Fibroblast of lung (primary cell): Measurements from ENCODE around the gene DNAJC19. TPM values are rescaled to one million over a fixed set of nuclear protein-coding genes. Genes with fewer than 3 reads are reported as not detected.
"Not testable (repeated sequence)": the region's sequence is repeated elsewhere in the genome, so short reads cannot be mapped to it uniquely, and the experiment has no call there.

ENCODE experiments used
- DNase-seq, 2 donors: peaks; one replicate each; pipeline versions ENCODE4 v3.0.0 to v3.0.0-alpha.2; 2010; ENCODE audit warnings: low read depth in 2 of 2
- H2AFZ ChIP-seq: 2 replicates; pipeline ENCODE4 v1.5.1; 2012; ENCODE audit warnings: low read length, control low read depth, inconsistent platforms
- H3K27ac ChIP-seq: 2 replicates; pipeline ENCODE4 v1.5.1; 2011; ENCODE audit warnings: low read length, control low read depth; ENCODE audit not compliant: insufficient read depth
- H3K27me3 ChIP-seq: 2 replicates; pipeline ENCODE4 v1.5.1; 2011; ENCODE audit warnings: mild to moderate bottlenecking, low read length; ENCODE audit not compliant: control insufficient read depth, insufficient read depth
- H3K36me3 ChIP-seq: 2 replicates; pipeline ENCODE4 v1.5.1; 2011; ENCODE audit warnings: low read length; ENCODE audit not compliant: control insufficient read depth, insufficient read depth
- H3K4me1 ChIP-seq: 2 replicates; pipeline ENCODE4 v1.5.1; 2011; ENCODE audit warnings: low read length; ENCODE audit not compliant: control insufficient read depth, insufficient read depth; ENCODE audit errors: extremely low read depth
- H3K4me2 ChIP-seq: 2 replicates; pipeline ENCODE4 v1.5.1; 2011; ENCODE audit warnings: low read length, control low read depth; ENCODE audit not compliant: insufficient read depth; ENCODE audit errors: extremely low read depth
- H3K4me3 ChIP-seq, 4 experiments: fragments of 200-600 bp in 1 of 4; sonication (generic) in 1 of 4; replicated peaks in 1 of 4; 2 replicates each; pipeline ENCODE4 v1.5.1; 2011 to 2016; ENCODE audit warnings: low read length in 4 of 4, low read depth in 3 of 4, mild to moderate bottlenecking in 3 of 4, control low read depth in 2 of 4, inconsistent platforms in 1 of 4, mixed read lengths in 1 of 4; ENCODE audit not compliant: insufficient read depth in 1 of 4; ENCODE audit errors: control extremely low read depth in 1 of 4
- H3K79me2 ChIP-seq: 2 replicates; pipeline ENCODE4 v1.5.1; 2012; ENCODE audit warnings: mild to moderate bottlenecking, low read length, inconsistent platforms; ENCODE audit not compliant: control insufficient read depth, insufficient read depth
- H3K9ac ChIP-seq: 2 replicates; pipeline ENCODE4 v1.5.1; 2011; ENCODE audit warnings: mild to moderate bottlenecking, low read length, control low read depth; ENCODE audit not compliant: insufficient read depth
- H3K9me3 ChIP-seq: 2 replicates; pipeline ENCODE4 v1.5.1; 2012; ENCODE audit warnings: low read depth, low read length; ENCODE audit not compliant: control insufficient read depth, insufficient read depth
- H4K20me1 ChIP-seq: 2 replicates; pipeline ENCODE4 v1.5.1; 2011; ENCODE audit warnings: low read length; ENCODE audit not compliant: control insufficient read depth, insufficient read depth; ENCODE audit errors: extremely low read depth
- CTCF ChIP-seq, 2 donors: IDR thresholded peaks in 1 of 2; conservative IDR thresholded peaks in 1 of 2; 1 replicate in 1 of 2; 2 replicates in 1 of 2; pipeline ENCODE4 v1.5.1; 2011 to 2012; ENCODE audit warnings: low read length in 2 of 2, control low read depth in 1 of 2, inconsistent platforms in 1 of 2, low read depth in 1 of 2, mild to moderate bottlenecking in 1 of 2
- EZH2 ChIP-seq: IDR thresholded peaks from 2 replicates; pipeline ENCODE4 v1.5.1; 2012; ENCODE audit warnings: low read length, control low read depth, mild to moderate bottlenecking; ENCODE audit errors: missing control alignments
- polyA plus RNA-seq, 2 donors: library from polyadenylated mRNA; depleted of rRNA in 1 of 2; stranded (reverse) in 1 of 2; unstranded in 1 of 2; fragments of >200 nt; gene quantifications; 2 replicates each; pipeline ENCODE4 v1.2.1, GENCODE V29; 2011 to 2012; ENCODE audit warnings: missing spikeins in 1 of 2
- total RNA-seq: library from RNA; depleted of rRNA; stranded (reverse); fragments of >200 nt; gene quantifications from 2 replicates; pipeline ENCODE4 v1.2.1, GENCODE V29; 2014

The DNAJC19 gene
- total and polyA plus RNA-seq, 2 donors (not counting 1 experiment from before 2014, with no cell fraction given) = 33.7 to 37.6 TPM

- Histone ChIP-seq H3K4me2 (no peak overlapping the region), H3K4me3 (no peak overlapping the region), H3K9me3 (no peaks in the 10 kb centered on the region), H3K27ac (no peak overlapping the region), H3K4me1 (no peaks in the 10 kb centered on the region), H2AFZ (no peak overlapping the region), H4K20me1 (no peaks in the 10 kb centered on the region), H3K9ac (no peak overlapping the region), H3K27me3 (no peaks in the 10 kb centered on the region), H3K79me2 (no peaks in the 10 kb centered on the region), H3K36me3 (no peaks in the 10 kb centered on the region)
- DNase-seq = no peak
- TF ChIP-seq EZH2 = no peak
- TF ChIP-seq CTCF (conservative IDR thresholded peaks at IDR 0.05 in 1 of 2, IDR thresholded peaks at IDR 0.05 in 1 of 2; ENCODE audit: low read depth in 1 of 2, low read length in 2 of 2) = no peak
Observed at GRCh38 chr3:180996415-180996932, 6.9 kb upstream of the DNAJC19 start.

GRCh38 chr3:180990505-180990904 lies 969 bp upstream of the DNAJC19 start:
- H3K79me2 ChIP-seq = peaks cover 13% of the 10 kb centered on the region
- H4K20me1 ChIP-seq = no peaks in the 10 kb centered on the region
- no peaks in the 10 kb centered on the region for H3K4me1 ChIP-seq
- H2AFZ ChIP-seq = peak overlapping the region; percentile 96
- H3K36me3 ChIP-seq = no peaks in the 10 kb centered on the region
- peak overlapping the region; percentile 57 to 98 (median 84) for H3K4me3 ChIP-seq
- TF ChIP-seq EZH2 (no peak), CTCF (conservative IDR thresholded peaks at IDR 0.05 in 1 of 2, IDR thresholded peaks at IDR 0.05 in 1 of 2; ENCODE audit: low read depth in 1 of 2, low read length in 2 of 2) (no peak)
- no peak for DNase-seq
- H3K4me2 ChIP-seq = peak overlapping the region; percentile 89
- H3K9ac ChIP-seq = no peak overlapping the region
- no peak overlapping the region for H3K27ac ChIP-seq
- H3K9me3 ChIP-seq = no peaks in the 10 kb centered on the region
- H3K27me3 ChIP-seq = no peaks in the 10 kb centered on the region

GRCh38 chr3:180987344-180987743 lies 2.2 kb downstream of the DNAJC19 start:
- Histone ChIP-seq H3K4me1 (no peaks in the 10 kb centered on the region), H3K27me3 (no peaks in the 10 kb centered on the region), H4K20me1 (no peaks in the 10 kb centered on the region), H3K4me3 (no peak overlapping the region), H3K4me2 (no peak overlapping the region), H3K27ac (no peak overlapping the region), H3K9ac (no peak overlapping the region), H2AFZ (no peak overlapping the region), H3K79me2 (peaks cover 13% of the 10 kb centered on the region), H3K36me3 (no peaks in the 10 kb centered on the region), H3K9me3 (no peaks in the 10 kb centered on the region)
- no peak for TF ChIP-seq EZH2
- TF ChIP-seq CTCF (conservative IDR thresholded peaks at IDR 0.05 in 1 of 2, IDR thresholded peaks at IDR 0.05 in 1 of 2; ENCODE audit: low read depth in 1 of 2, low read length in 2 of 2) = no peak
- no peak for DNase-seq

GRCh38 chr3:180986366-180986765 lies 3.2 kb downstream of the DNAJC19 start:
- not testable (repeated sequence) for H3K27me3 ChIP-seq, H3K36me3 ChIP-seq, H3K9me3 ChIP-seq, H3K4me2 ChIP-seq, H3K9ac ChIP-seq, H4K20me1 ChIP-seq, H2AFZ ChIP-seq, H3K4me3 ChIP-seq, H3K27ac ChIP-seq, DNase-seq, H3K4me1 ChIP-seq
- H3K79me2 ChIP-seq = peaks cover 13% of the 10 kb centered on the region
